ENCODE results near the gene HNF4A. TPM values are rescaled to one million over a fixed set of nuclear protein-coding genes. Genes with fewer than 3 reads are reported as not detected.

HNF4A gene
- total and polyA plus RNA-seq, 2 of the 13 experiments (the other 11 are each of a cell fraction or from before 2014, with no cell fraction given): 80.9 to 169 TPM

DNA sequence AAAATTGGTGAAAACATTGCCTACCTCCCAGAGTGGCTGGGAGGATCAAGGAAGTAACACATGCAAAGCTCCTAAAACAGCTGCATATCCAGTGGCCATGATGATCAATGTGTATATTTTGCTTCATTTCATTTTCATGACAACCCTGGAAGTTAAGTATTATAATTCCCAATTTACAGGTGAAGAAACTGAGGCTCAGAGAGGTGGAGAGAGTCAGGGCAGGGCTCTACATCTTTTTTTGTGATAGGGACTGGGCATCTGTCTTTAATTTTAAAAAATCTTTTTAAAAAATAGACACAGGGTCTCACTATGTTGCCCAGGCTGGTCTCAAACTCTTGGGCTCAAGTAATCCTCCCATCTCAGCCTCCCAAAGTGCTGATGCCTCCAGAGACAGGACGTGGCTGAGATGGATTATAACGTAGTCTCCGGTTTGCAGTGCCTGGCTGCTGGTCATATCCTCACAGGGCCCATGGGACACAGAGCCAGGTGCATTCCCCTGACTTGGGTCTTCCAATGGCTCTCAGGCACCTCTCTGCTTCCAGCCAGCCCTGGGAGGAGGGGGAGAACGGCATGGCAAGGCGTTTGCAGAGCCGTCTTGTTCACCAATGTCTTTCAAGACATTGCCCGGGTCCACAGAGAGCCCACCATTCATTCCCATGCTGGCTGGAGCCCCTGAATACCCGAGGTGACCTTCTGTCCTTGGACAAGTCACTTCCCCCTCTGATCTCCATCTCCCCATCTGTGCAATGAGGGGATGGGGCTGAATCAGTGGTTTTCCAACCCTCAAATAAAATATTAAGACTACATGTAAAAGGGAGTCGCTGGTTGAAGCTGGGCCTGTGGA lies 38.3 kb downstream of the HNF4A start (continued):
- no peak for TF ChIP-seq ZNF160 (CRISPR knock-in tag; IDR thresholded peaks at IDR 0.05)
- TF ChIP-seq, protein P1, sequence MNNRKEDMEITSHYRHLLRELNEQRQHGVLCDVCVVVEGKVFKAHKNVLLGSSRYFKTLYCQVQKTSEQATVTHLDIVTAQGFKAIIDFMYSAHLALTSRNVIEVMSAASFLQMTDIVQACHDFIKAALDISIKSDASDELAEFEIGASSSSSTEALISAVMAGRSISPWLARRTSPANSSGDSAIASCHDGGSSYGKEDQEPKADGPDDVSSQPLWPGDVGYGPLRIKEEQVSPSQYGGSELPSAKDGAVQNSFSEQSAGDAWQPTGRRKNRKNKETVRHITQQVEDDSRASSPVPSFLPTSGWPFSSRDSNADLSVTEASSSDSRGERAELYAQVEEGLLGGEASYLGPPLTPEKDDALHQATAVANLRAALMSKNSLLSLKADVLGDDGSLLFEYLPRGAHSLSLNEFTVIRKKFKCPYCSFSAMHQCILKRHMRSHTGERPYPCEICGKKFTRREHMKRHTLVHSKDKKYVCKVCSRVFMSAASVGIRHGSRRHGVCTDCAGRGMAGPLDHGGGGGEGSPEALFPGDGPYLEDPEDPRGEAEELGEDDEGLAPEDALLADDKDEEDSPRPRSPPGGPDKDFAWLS (CRISPR knock-in tag; IDR thresholded peaks at IDR 0.05; ENCODE audit: borderline replicate concordance): no peak

GRCh38 chr20:44394452-44394701 lies 38.9 kb downstream of the HNF4A start:
- BruUV-seq (replicated peaks): no TSS peak
- Histone ChIP-seq H3K9me3 (ENCODE audit: low read length) (no peaks in the 10 kb centered on the region), H3K4me2 (ENCODE audit: low read depth, low read length) (peak overlapping the region; percentile 89), H3K36me3 (replicated peaks in 1 of 2; ENCODE audit: control insufficient read depth in 1 of 2, insufficient read depth in 2 of 2, low read length in 2 of 2) (peaks cover 14 to 23% of the 10 kb centered on the region in 2 experiments), H3K9ac (ENCODE audit: insufficient read depth, low read depth, low read length) (peak overlapping the region; percentile 75), H4K20me1 (ENCODE audit: insufficient read depth, low read length) (no peaks in the 10 kb centered on the region), H3K27me3 (ENCODE audit: control insufficient read depth in 1 of 2, insufficient read depth in 2 of 2, low read length in 2 of 2) (no peaks in the 10 kb centered on the region), H3K4me1 (ENCODE audit: insufficient read depth, low read length) (peaks cover 89% of the 10 kb centered on the region), H2AFZ (ENCODE audit: low read length) (no peak overlapping the region), H3K4me3 (replicated peaks in 1 of 3; ENCODE audit: insufficient read depth in 1 of 3, low read depth in 2 of 3, low read length in 3 of 3) (peak overlapping the region; percentile 51 to 74 (median 54)), H3K79me2 (ENCODE audit: insufficient read depth, low read length) (peaks cover 60% of the 10 kb centered on the region), H3K27ac (ENCODE audit: extremely low read length, insufficient read depth, low read length) (peak overlapping the region; percentile 94)
- WGBS (ENCODE audit: low lambda C conversion rate): 0% methylated on average over 2 of the region's 2 CpGs
- FAIRE-seq (no peak), DNase-seq (ENCODE audit: low spot score) (peak; percentile 100), ATAC-seq (peak; percentile 91)
- ChIA-PET CTCF (ENCODE audit: low intra/inter-chr PET ratio, low total read pairs) (no interaction called here), POLR2A (interaction anchor here (0.7 to 10.8 kb wide), 33 partner anchors 8 to 845 kb away, joined by 3 to 556 read pairs (median 7); partner anchors contain the start of genes FITM2, HNF4A, OSER1 and SERINC3)
- in situ Hi-C loops (cut with HindIII; ENCODE audit: extremely low pct_ligation_motif_present, low pct_unique_long_range_greater_than_20kb) (loop anchor here (5.0 kb wide), 1 partner anchor 68 kb away; no protein-coding TSS in a partner anchor), intact Hi-C loops (cut with micrococcal nuclease; ENCODE audit: unreplicated experiment) (loop anchor here (1.0 to 5.0 kb wide), 8 partner anchors 17 to 213 kb away; partner anchors contain the start of gene HNF4A)
- TF ChIP-seq MAF1 (CRISPR knock-in tag; IDR thresholded peaks at IDR 0.05; ENCODE audit: borderline replicate concordance) (0 out of 2 replicates have a peak, but pooled peaks have one; percentile 64), ESRRA (CRISPR knock-in tag; IDR thresholded peaks at IDR 0.05; ENCODE audit: low read depth) (no peak; the same call in 1 of the 2 replicates), GLI4 (CRISPR knock-in tag; IDR thresholded peaks at IDR 0.05; ENCODE audit: borderline replicate concordance) (no peak), ATF5 (CRISPR knock-in tag; IDR thresholded peaks at IDR 0.05; ENCODE audit: low read depth) (no peak; the same call in 1 of the 2 replicates), EP300 (IDR thresholded peaks at IDR 0.05; ENCODE audit: low read depth in 2 of 2, low read length in 2 of 2) (peak; percentile 99 to 100), EP300 (CRISPR knock-in tag; IDR thresholded peaks at IDR 0.05; ENCODE audit: borderline replicate concordance) (peak; percentile 100), NR1H2 (CRISPR knock-in tag; IDR thresholded peaks at IDR 0.05; ENCODE audit: borderline replicate concordance, low read depth) (peak; percentile 86; the same call in 1 of the 2 replicates), SP1 (IDR thresholded peaks at IDR 0.05) (no peak), SP1 (CRISPR knock-in tag; IDR thresholded peaks at IDR 0.05) (peak; percentile 66; the same call in 1 of the 2 replicates), DBP (CRISPR knock-in tag; IDR thresholded peaks at IDR 0.05; ENCODE audit: not compliant biosample characterization) (no peak), ZNF503 (CRISPR knock-in tag; IDR thresholded peaks at IDR 0.05) (peak; percentile 100), ZNF7 (CRISPR knock-in tag; IDR thresholded peaks at IDR 0.05) (0 out of 2 replicates have a peak, but pooled peaks have one; percentile 24)
- TF ChIP-seq, protein P2, sequence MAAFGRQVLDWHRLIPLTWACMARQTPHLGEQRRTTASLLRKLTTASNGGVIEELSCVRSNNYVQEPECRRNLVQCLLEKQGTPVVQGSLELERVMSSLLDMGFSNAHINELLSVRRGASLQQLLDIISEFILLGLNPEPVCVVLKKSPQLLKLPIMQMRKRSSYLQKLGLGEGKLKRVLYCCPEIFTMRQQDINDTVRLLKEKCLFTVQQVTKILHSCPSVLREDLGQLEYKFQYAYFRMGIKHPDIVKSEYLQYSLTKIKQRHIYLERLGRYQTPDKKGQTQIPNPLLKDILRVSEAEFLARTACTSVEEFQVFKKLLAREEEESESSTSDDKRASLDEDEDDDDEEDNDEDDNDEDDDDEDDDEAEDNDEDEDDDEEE (CRISPR knock-in tag; IDR thresholded peaks at IDR 0.05): no peak
